ENCODE data around the gene TSPAN32.

The TSPAN32 gene

GRCh38 chr11:2345050-2345449, 43.2 kb downstream of the TSPAN32 start:
- H3K27ac ChIP-seq: no peak overlapping the region
- no peak for TF ChIP-seq CTCF (IDR thresholded peaks at IDR 0.05)
- TF ChIP-seq ZFX (IDR thresholded peaks at IDR 0.05; ENCODE audit: borderline replicate concordance): no peak

GRCh38 chr11:2346014-2346413, 44.2 kb downstream of the TSPAN32 start:
- H3K27ac ChIP-seq: no peak overlapping the region
- TF ChIP-seq CTCF (IDR thresholded peaks at IDR 0.05) (no peak), ZFX (IDR thresholded peaks at IDR 0.05; ENCODE audit: borderline replicate concordance) (no peak)

- no peak overlapping the region for H3K27ac ChIP-seq
- TF ChIP-seq ZFX (IDR thresholded peaks at IDR 0.05; ENCODE audit: borderline replicate concordance) (no peak), CTCF (IDR thresholded peaks at IDR 0.05) (no peak)
Observed at GRCh38 chr11:2346586-2347307, 44.9 kb downstream of the TSPAN32 start.

- TF ChIP-seq CTCF (IDR thresholded peaks at IDR 0.05): no peak
- no peak overlapping the region for H3K27ac ChIP-seq
Observed at GRCh38 chr11:2347308-2347830, 45.6 kb downstream of the TSPAN32 start.

- no peak overlapping the region for H3K27ac ChIP-seq
- TF ChIP-seq CTCF (IDR thresholded peaks at IDR 0.05) (no peak), ZFX (IDR thresholded peaks at IDR 0.05; ENCODE audit: borderline replicate concordance) (no peak)
Observed at GRCh38 chr11:2348986-2349385, 47.2 kb downstream of the TSPAN32 start.

- H3K27ac ChIP-seq: no peak overlapping the region
- TF ChIP-seq CTCF (IDR thresholded peaks at IDR 0.05): no peak
- TF ChIP-seq ZFX (IDR thresholded peaks at IDR 0.05; ENCODE audit: borderline replicate concordance): no peak
Observed at GRCh38 chr11:2351701-2352100, 49.9 kb downstream of the TSPAN32 start.

GRCh38 chr11:2352420-2352819, 50.6 kb downstream of the TSPAN32 start:
- H3K27ac ChIP-seq: no peak overlapping the region
- TF ChIP-seq ZFX (IDR thresholded peaks at IDR 0.05; ENCODE audit: borderline replicate concordance): no peak
- TF ChIP-seq CTCF (IDR thresholded peaks at IDR 0.05): no peak
